Neural progenitor cell (in vitro differentiated cells): ENCODE measurements around the gene PRELID1. TPM values are rescaled to one million over a fixed set of nuclear protein-coding genes. Genes with fewer than 3 reads are reported as not detected.
A peak's percentile ranks its signal among the peaks of the same experiment; 100 is the strongest.

Experiments
- DNase-seq: peaks from one replicate; pipeline ENCODE4 v3.0.0-alpha.2; 2016; ENCODE audit warnings: low spot score
- H2AFZ ChIP-seq: fragments of 200-600 bp; sonication (generic); replicated peaks from 2 replicates; pipeline ENCODE4 v1.6.1; 2016; ENCODE audit warnings: antibody characterized with exemption
- H3F3A ChIP-seq: fragments of 200-600 bp; sonication (generic); 2 replicates; pipeline ENCODE4 v1.6.1; 2016; ENCODE audit warnings: antibody characterized with exemption, low read depth
- H3K27ac ChIP-seq: fragments of 200-600 bp; sonication (generic); 2 replicates; pipeline ENCODE4 v1.5.1; 2016; ENCODE audit warnings: mild to moderate bottlenecking
- H3K27me3 ChIP-seq: fragments of 200-600 bp; sonication (generic); 2 replicates; pipeline ENCODE4 v1.6.1; 2016; ENCODE audit warnings: mild to moderate bottlenecking, moderate library complexity
- H3K36me3 ChIP-seq: fragments of 200-600 bp; sonication (generic); 2 replicates; pipeline ENCODE4 v1.5.1; 2016
- H3K4me1 ChIP-seq: fragments of 200-600 bp; sonication (generic); 2 replicates; pipeline ENCODE4 v1.6.1; 2016; ENCODE audit warnings: mixed run types
- H3K4me2 ChIP-seq: fragments of 200-600 bp; sonication (generic); 2 replicates; pipeline ENCODE4 v1.6.1; 2016
- H3K4me3 ChIP-seq: fragments of 200-600 bp; sonication (generic); 2 replicates; pipeline ENCODE4 v1.5.1; 2016
- H3K79me2 ChIP-seq: fragments of 200-600 bp; sonication (generic); 2 replicates; pipeline ENCODE4 v1.6.1; 2016; ENCODE audit warnings: low read depth
- H3K9ac ChIP-seq: fragments of 200-600 bp; sonication (generic); 2 replicates; pipeline ENCODE4 v1.6.1; 2016
- H3K9me3 ChIP-seq: fragments of 200-600 bp; sonication (generic); 2 replicates; pipeline ENCODE4 v1.5.1; 2016; ENCODE audit warnings: low read depth
- H4K20me1 ChIP-seq: fragments of 200-600 bp; sonication (generic); 2 replicates; pipeline ENCODE4 v1.6.1; 2016; ENCODE audit warnings: low read depth
- H3K27ac Mint-ChIP-seq: 3 replicates; pipeline ENCODE4 v1.8.0; 2021; ENCODE audit warnings: mixed read lengths
- H3K27me3 Mint-ChIP-seq: 2 replicates; pipeline ENCODE4 v1.8.0; 2022; ENCODE audit warnings: low read depth, mild to moderate bottlenecking, inconsistent platforms, moderate library complexity, mixed read lengths; ENCODE audit not compliant: insufficient read depth
- H3K36me3 Mint-ChIP-seq: 3 replicates; pipeline ENCODE4 v1.8.0; 2021; ENCODE audit warnings: mixed read lengths
- H3K4me1 Mint-ChIP-seq: 3 replicates; pipeline ENCODE4 v1.8.0; 2021; ENCODE audit warnings: mixed read lengths
- H3K4me3 Mint-ChIP-seq: 3 replicates; pipeline ENCODE4 v1.8.0; 2021; ENCODE audit warnings: mild to moderate bottlenecking, moderate library complexity, mixed read lengths
- H3K9me3 Mint-ChIP-seq: 3 replicates; pipeline ENCODE4 v1.8.0; 2020; ENCODE audit warnings: mixed read lengths
- CTCF ChIP-seq: fragments of 200-600 bp; sonication (generic); IDR thresholded peaks from 2 replicates; pipeline ENCODE4 v1.5.1; 2017; ENCODE audit warnings: antibody characterized with exemption, mild to moderate bottlenecking
- EZH2 ChIP-seq: fragments of 200-600 bp; sonication (generic); IDR thresholded peaks from 2 replicates; pipeline ENCODE4 v1.6.1; 2017; ENCODE audit warnings: antibody characterized with exemption, mild to moderate bottlenecking, moderate library complexity
- EZH2phosphoT487 ChIP-seq: fragments of 200-600 bp; sonication (generic); IDR thresholded peaks from 2 replicates; pipeline ENCODE4 v1.6.1; 2017; ENCODE audit warnings: antibody characterized with exemption
- total RNA-seq: library from RNA; depleted of rRNA; stranded (reverse); fragments of >200 nt; gene quantifications from 2 replicates; pipeline ENCODE4 v1.2.3, GENCODE V29; 2015; ENCODE audit warnings: low replicate concordance

Gene PRELID1
- total RNA-seq, 1 donor from 2014 or later = 133 TPM

- no peak overlapping the region for H3K4me2 ChIP-seq
- peaks cover under 1% of the 10 kb centered on the region for H3K27me3 ChIP-seq
- peaks cover 21% of the 10 kb centered on the region for H3K4me1 Mint-ChIP-seq
- no peaks in the 10 kb centered on the region for H3K9me3 ChIP-seq
- H3K79me2 ChIP-seq = no peaks in the 10 kb centered on the region
- DNase-seq = no peak
- H3K27ac Mint-ChIP-seq = no peak overlapping the region
- peaks cover 22% of the 10 kb centered on the region for H3F3A ChIP-seq
- H3K36me3 Mint-ChIP-seq = peaks cover under 1% of the 10 kb centered on the region
- TF ChIP-seq EZH2 (no peak), EZH2phosphoT487 (no peak)
- no peak overlapping the region for H3K4me3 ChIP-seq
- peaks cover 1% of the 10 kb centered on the region for H3K4me1 ChIP-seq
- H3K27me3 Mint-ChIP-seq = peaks cover 11% of the 10 kb centered on the region
- H3K36me3 ChIP-seq = no peaks in the 10 kb centered on the region
- no peak overlapping the region for H3K4me3 Mint-ChIP-seq
- H4K20me1 ChIP-seq = peaks cover 1% of the 10 kb centered on the region
- peaks cover 5% of the 10 kb centered on the region for H3K9me3 Mint-ChIP-seq
- H3K27ac ChIP-seq = no peak overlapping the region
- no peak overlapping the region for H3K9ac ChIP-seq
- H2AFZ ChIP-seq = no peak overlapping the region
Measured at GRCh38 chr5:177316005-177316404, 12.4 kb downstream of the PRELID1 start.

DNA sequence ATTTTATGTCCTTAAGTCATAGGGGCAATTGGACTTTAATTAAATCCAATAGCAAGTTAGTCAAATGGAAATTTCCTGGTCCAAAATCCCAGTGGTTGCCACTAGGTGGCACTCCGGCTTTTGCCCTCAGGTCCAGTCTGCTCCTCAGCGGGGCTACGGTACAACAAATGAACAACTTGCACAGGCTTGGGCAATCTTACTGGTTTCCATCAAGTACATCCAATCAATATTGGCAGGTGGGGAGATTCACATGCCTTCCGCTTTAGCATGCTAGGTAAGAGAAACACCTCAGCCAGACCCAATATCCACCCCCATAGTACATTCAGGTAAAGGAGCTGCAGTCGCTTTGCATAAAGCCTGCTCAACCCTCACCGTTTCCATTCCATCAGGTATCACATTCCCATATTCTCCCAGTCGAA is 14.4 kb downstream of the PRELID1 start:
- DNase-seq = peak; percentile 78
- H3K9me3 Mint-ChIP-seq = peaks cover 7% of the 10 kb centered on the region
- no peak overlapping the region for H3K4me2 ChIP-seq
- H3K79me2 ChIP-seq = no peaks in the 10 kb centered on the region
- no peaks in the 10 kb centered on the region for H3K9me3 ChIP-seq
- H3K36me3 ChIP-seq = no peaks in the 10 kb centered on the region
- peaks cover 8% of the 10 kb centered on the region for H3F3A ChIP-seq
- H3K36me3 Mint-ChIP-seq = peaks cover 3% of the 10 kb centered on the region
- no peak overlapping the region for H3K4me3 Mint-ChIP-seq
- no peak for TF ChIP-seq EZH2phosphoT487
- peak; percentile 95 for TF ChIP-seq CTCF
- no peak for TF ChIP-seq EZH2
- H3K4me1 Mint-ChIP-seq = peaks cover 15% of the 10 kb centered on the region
- H3K27me3 ChIP-seq = no peaks in the 10 kb centered on the region
- peaks cover 7% of the 10 kb centered on the region for H3K27me3 Mint-ChIP-seq
- no peak overlapping the region for H3K4me3 ChIP-seq
- no peaks in the 10 kb centered on the region for H3K4me1 ChIP-seq
- no peak overlapping the region for H2AFZ ChIP-seq
- H3K27ac ChIP-seq = no peak overlapping the region
- no peaks in the 10 kb centered on the region for H4K20me1 ChIP-seq
- peak overlapping the region; percentile 9 for H3K27ac Mint-ChIP-seq
- no peak overlapping the region for H3K9ac ChIP-seq

- Histone ChIP-seq H3K4me2 (no peak overlapping the region), H3K9ac (no peak overlapping the region), H3K4me1 (no peaks in the 10 kb centered on the region), H3K79me2 (no peaks in the 10 kb centered on the region), H3K27ac (no peak overlapping the region), H3K4me3 (no peak overlapping the region), H2AFZ (no peak overlapping the region), H4K20me1 (no peaks in the 10 kb centered on the region), H3K27me3 (no peaks in the 10 kb centered on the region), H3K9me3 (no peaks in the 10 kb centered on the region), H3F3A (no peaks in the 10 kb centered on the region), H3K36me3 (no peaks in the 10 kb centered on the region)
- H3K27me3 Mint-ChIP-seq = peaks cover 5% of the 10 kb centered on the region
- no peak overlapping the region for H3K27ac Mint-ChIP-seq
- peaks cover 7% of the 10 kb centered on the region for H3K36me3 Mint-ChIP-seq
- H3K4me1 Mint-ChIP-seq = peaks cover 4% of the 10 kb centered on the region
- TF ChIP-seq CTCF (no peak), EZH2phosphoT487 (no peak), EZH2 (no peak)
- no peak overlapping the region for H3K4me3 Mint-ChIP-seq
- DNase-seq = no peak
- peaks cover 7% of the 10 kb centered on the region for H3K9me3 Mint-ChIP-seq
Measured at GRCh38 chr5:177319913-177320588, 16.5 kb downstream of the PRELID1 start.

DNA sequence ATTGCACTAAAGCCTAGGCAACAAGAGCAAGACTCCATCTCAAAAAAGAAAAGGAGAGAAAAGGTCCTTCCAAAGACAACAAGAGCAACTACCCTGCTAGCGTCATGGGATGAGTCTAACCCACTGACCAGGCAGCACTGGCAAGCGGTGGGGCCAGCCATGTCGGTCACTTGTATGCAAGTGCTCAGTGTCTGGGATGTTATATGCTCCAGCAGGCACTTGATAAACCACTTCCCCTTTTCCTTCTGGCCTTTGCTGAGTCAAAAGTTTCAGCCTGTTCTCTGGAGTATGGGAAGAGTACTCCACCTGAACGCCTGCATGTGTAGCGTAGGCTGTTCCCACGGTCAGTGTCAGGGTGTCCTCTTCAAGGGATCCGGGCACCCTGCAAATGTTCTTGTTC is 17.3 kb downstream of the PRELID1 start:
- peaks cover 7% of the 10 kb centered on the region for H3K4me1 Mint-ChIP-seq
- peaks cover 7% of the 10 kb centered on the region for H3K36me3 Mint-ChIP-seq
- no peak overlapping the region for H3K27ac Mint-ChIP-seq
- no peaks in the 10 kb centered on the region for H3K27me3 ChIP-seq
- H3K9me3 ChIP-seq = no peaks in the 10 kb centered on the region
- peaks cover 7% of the 10 kb centered on the region for H3K9me3 Mint-ChIP-seq
- no peak overlapping the region for H3K4me2 ChIP-seq
- no peaks in the 10 kb centered on the region for H3F3A ChIP-seq
- H3K4me3 Mint-ChIP-seq = no peak overlapping the region
- H3K36me3 ChIP-seq = no peaks in the 10 kb centered on the region
- TF ChIP-seq EZH2 = no peak
- no peak for TF ChIP-seq EZH2phosphoT487
- no peak for TF ChIP-seq CTCF
- H3K27ac ChIP-seq = no peak overlapping the region
- no peak overlapping the region for H3K4me3 ChIP-seq
- H2AFZ ChIP-seq = no peak overlapping the region
- no peak for DNase-seq
- no peaks in the 10 kb centered on the region for H3K79me2 ChIP-seq
- no peak overlapping the region for H3K9ac ChIP-seq
- no peaks in the 10 kb centered on the region for H3K4me1 ChIP-seq
- no peaks in the 10 kb centered on the region for H4K20me1 ChIP-seq
- H3K27me3 Mint-ChIP-seq = peaks cover 5% of the 10 kb centered on the region
